ENCODE data around the gene PLD5. TPM values are rescaled to one million over a fixed set of nuclear protein-coding genes. Genes with fewer than 3 reads are reported as not detected.
"Not testable (repeated sequence)": the region's sequence is repeated elsewhere in the genome, so short reads cannot be mapped to it uniquely, and the experiment has no call there.

Gene PLD5
- total and polyA plus RNA-seq, 8 donors, result 0.24 to 11.0 (median 0.54) TPM

- Histone ChIP-seq H3K27me3 (no peaks in the 10 kb centered on the region), H3K27ac (no peak overlapping the region), H3K4me1 (no peaks in the 10 kb centered on the region), H3K9me3 (peaks cover 0 to 11% of the 10 kb centered on the region in 2 donors), H3K4me3 (no peak overlapping the region), H3K36me3 (no peaks in the 10 kb centered on the region)
- intact Hi-C loops (cut with DNase I), result no loop called here
- ATAC-seq (no peak), DNase-seq (no peak)
- no peak for TF ChIP-seq CTCF (IDR thresholded peaks at IDR 0.05)
Observed at GRCh38 chr1:242212401-242212800, 312.1 kb downstream of the PLD5 start.

- DNase-seq (no peak), ATAC-seq (no peak)
- H3K27ac ChIP-seq, result no peak overlapping the region
- no peaks in the 10 kb centered on the region for H3K27me3 ChIP-seq
- no peaks in the 10 kb centered on the region for H3K36me3 ChIP-seq
- peaks cover 0 to 5% of the 10 kb centered on the region in 2 donors for H3K9me3 ChIP-seq
- H3K4me3 ChIP-seq, result no peak overlapping the region
- intact Hi-C loops (cut with DNase I), result no loop called here
- no peak for TF ChIP-seq CTCF (IDR thresholded peaks at IDR 0.05)
- H3K4me1 ChIP-seq, result no peaks in the 10 kb centered on the region
Observed at GRCh38 chr1:242211254-242212022, 313.1 kb downstream of the PLD5 start.

- H3K4me3 ChIP-seq; intact Hi-C loops (cut with DNase I); H3K9me3 ChIP-seq; ATAC-seq; H3K27ac ChIP-seq; DNase-seq; H3K4me1 ChIP-seq; H3K36me3 ChIP-seq; H3K27me3 ChIP-seq: not testable (repeated sequence)
Observed at GRCh38 chr1:242210316-242210715, 314.2 kb downstream of the PLD5 start.

DNA sequence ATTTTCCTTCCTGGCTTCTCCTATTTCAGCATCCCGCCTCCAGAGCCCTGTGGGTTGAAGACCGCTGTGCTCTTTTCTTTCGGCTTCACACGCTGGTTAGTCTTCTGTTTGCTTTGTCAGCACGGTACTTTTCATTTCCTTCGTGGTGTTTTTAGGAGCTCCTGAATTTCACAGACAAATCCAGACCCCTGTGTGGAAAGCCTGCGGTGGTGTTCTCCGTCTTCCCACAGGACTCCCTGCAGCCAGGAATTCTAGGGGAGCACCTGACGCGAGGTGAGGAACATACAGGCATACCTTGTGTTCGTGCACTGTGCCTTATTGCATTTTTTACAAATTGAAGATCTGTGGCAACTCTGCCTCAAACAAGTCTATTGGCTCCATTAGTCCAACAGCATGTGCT is 315.4 kb downstream of the PLD5 start:
- Histone ChIP-seq H3K36me3 (no peaks in the 10 kb centered on the region), H3K27ac (no peak overlapping the region), H3K27me3 (no peaks in the 10 kb centered on the region), H3K4me3 (no peak overlapping the region), H3K9me3 (no peaks in the 10 kb centered on the region), H3K4me1 (no peaks in the 10 kb centered on the region)
- DNase-seq (no peak), ATAC-seq (no peak)
- intact Hi-C loops (cut with DNase I), result no loop called here
- no peak for TF ChIP-seq CTCF (IDR thresholded peaks at IDR 0.05)

GRCh38 chr1:242208021-242208420 is 316.5 kb downstream of the PLD5 start:
- intact Hi-C loops (cut with DNase I), result no loop called here

More at GRCh38 chr1:242208021-242208420, 316.5 kb downstream of the PLD5 start:
- TF ChIP-seq CTCF (IDR thresholded peaks at IDR 0.05), result no peak
- H3K36me3 ChIP-seq, result no peaks in the 10 kb centered on the region
- ATAC-seq (no peak), DNase-seq (no peak)
- no peak overlapping the region for H3K4me3 ChIP-seq
- H3K9me3 ChIP-seq, result no peaks in the 10 kb centered on the region
- H3K4me1 ChIP-seq, result no peaks in the 10 kb centered on the region
- no peaks in the 10 kb centered on the region for H3K27me3 ChIP-seq
- H3K27ac ChIP-seq, result no peak overlapping the region

All from left lung (tissue), 10 donors.